Psoas muscle (tissue), 8 donors: ENCODE results near the gene SIPA1L3. TPM values are rescaled to one million over a fixed set of nuclear protein-coding genes. Genes with fewer than 3 reads are reported as not detected.
"Not testable (repeated sequence)": the region's sequence is repeated elsewhere in the genome, so short reads cannot be mapped to it uniquely, and the experiment has no call there.

Source experiments
- ATAC-seq, 4 donors: fragments of 200-7000 bp; cut with Tn5 transposase; one replicate each; pipeline ENCODE4 v1.9.1; 2020; ENCODE audit warnings: moderate library complexity in 3 of 4, mild to moderate bottlenecking in 2 of 4
- DNase-seq, 2 donors: peaks; one replicate each; pipeline ENCODE4 v3.0.0-alpha.2; 2020
- H3K27ac ChIP-seq: fragments of 200-600 bp; one replicate; pipeline ENCODE4 v1.8.0; 2022
- H3K27me3 ChIP-seq, 3 donors: fragments of 200-600 bp in 1 of 3; one replicate each; pipeline versions ENCODE4 v1.6.1 to v1.8.0; 2013 to 2022; ENCODE audit warnings: low read length in 2 of 3, mild to moderate bottlenecking in 2 of 3, moderate library complexity in 1 of 3; ENCODE audit not compliant: insufficient read depth in 3 of 3
- H3K36me3 ChIP-seq, 2 donors: fragments of 200-600 bp in 1 of 2; one replicate each; pipeline versions ENCODE4 v1.6.1 to v1.8.0; 2013 to 2022; ENCODE audit warnings: low read depth in 1 of 2, mild to moderate bottlenecking in 1 of 2, moderate library complexity in 1 of 2; ENCODE audit not compliant: insufficient read depth in 1 of 2
- H3K4me1 ChIP-seq: fragments of 200-600 bp; one replicate; pipeline ENCODE4 v1.8.0; 2022
- H3K4me3 ChIP-seq: fragments of 200-600 bp; one replicate; pipeline ENCODE4 v1.8.0; 2022; ENCODE audit warnings: mild to moderate bottlenecking
- H3K9me3 ChIP-seq: fragments of 200-600 bp; one replicate; pipeline ENCODE4 v1.8.0; 2022
- CTCF ChIP-seq: fragments of 200-600 bp; IDR thresholded peaks from one replicate; pipeline ENCODE4 v1.8.0; 2022; ENCODE audit warnings: antibody characterized with exemption
- WGBS, 3 donors: extraction: QIAGEN DNeasy Blood & Tissue Kit; methylation state at CpG; one replicate each; pipeline versions ENCODE4 v1.1.6 to v1.1.7; 2013; 5-methylcytosine and 5-hydroxymethylcytosine counted together
- intact Hi-C, 2 donors: fragments of 100-400 bp; cut with DNase I; formaldehyde crosslinking; loops; one replicate each; pipeline versions ENCODE4 v1.11.0 to v1.14.2; 2022
- polyA plus RNA-seq, 3 donors: library from polyadenylated mRNA; stranded (reverse); fragments of 200-250 nt; gene quantifications; one replicate each; pipeline ENCODE4 v1.2.3, GENCODE V29; 2013
- total RNA-seq, 4 donors: library from RNA; stranded (reverse); fragmentation: NEBNext Ultra II Directional in 2 of 4; extraction: Animal tissue kit (Norgen Biotek cat#: 25700) in 2 of 4; gene quantifications; one replicate each; pipeline versions ENCODE4 v1.2.1 to v1.2.4, GENCODE V29; 2021 to 2023
- donor health status: healthy with polysubstance abuse.
- donor health status: DM: no; HTN: no; CAD: no; lungs with moderate emphysema.
- donor health status: Bipolar disorder and iron deficiency.
- donor health status: healthy.
- donor health status: DM: yes; HTN: yes; CAD: no.
- donor health status: DM: no; HTN: no; CAD: no.
- donor health status: DM: no; HTN: no; CAD: no.
- donor health status: DM: yes; HTN: yes; CAD: no.

SIPA1L3 gene
- total and polyA plus RNA-seq, 7 donors = 2.9 to 28.2 (median 8.3) TPM

GRCh38 chr19:38224014-38224862 is 317.2 kb downstream of the SIPA1L3 start, which contains the start of gene DPF1:
TSS of gene DPF1 (minus strand) at chr19:38224222. CDS start at chr19:38224142, 80 bp downstream.
- Histone ChIP-seq H3K4me3 (peak within 1 kb of the TSS; percentile 61), H3K36me3 (no peaks in the 10 kb centered on the region), H3K27ac (no peak within 1 kb of the TSS), H3K27me3 (peaks cover 0 to 87% (median 18%) of the 10 kb centered on the region in 3 donors), H3K9me3 (no peaks in the 10 kb centered on the region), H3K4me1 (peaks cover 4% of the 10 kb centered on the region)
- intact Hi-C loops = loop anchor here in 1 of 2 donors (10.0 kb wide), 1 partner anchor 79 kb away; no protein-coding TSS in a partner anchor
- no peak for TF ChIP-seq CTCF
- peak; percentile 65 to 84 (median 74) for ATAC-seq
- WGBS, 3 donors = 4 to 5% (median 5%) methylated on average over 49 to 61 of the region's 61 CpGs
- DNase-seq = peak in 1 of 2 donors; percentile 39

- peaks cover 0 to 88% (median 18%) of the 10 kb centered on the region in 3 donors for H3K27me3 ChIP-seq
- DNase-seq, H3K27ac ChIP-seq, ATAC-seq, H3K4me1 ChIP-seq, H3K9me3 ChIP-seq, H3K36me3 ChIP-seq, H3K4me3 ChIP-seq: not testable (repeated sequence)
- WGBS, 3 donors = 92 to 95% (median 95%) methylated on average over 6 of the region's 6 CpGs
- intact Hi-C loops = loop anchor here (5.0 to 10.0 kb wide), 2 partner anchors 80 to 83 kb away; no protein-coding TSS in a partner anchor
Observed at GRCh38 chr19:38224863-38225218, 317.8 kb downstream of the SIPA1L3 start.

GRCh38 chr19:38227287-38228004 is 320.4 kb downstream of the SIPA1L3 start:
- no peak for TF ChIP-seq CTCF
- DNase-seq (no peak), ATAC-seq (no peak)
- intact Hi-C loops = loop anchor here (5.0 to 10.0 kb wide), 2 partner anchors 83 to 85 kb away; no protein-coding TSS in a partner anchor
- H3K27ac ChIP-seq = no peak overlapping the region
- H3K27me3 ChIP-seq = peaks cover 0 to 90% (median 22%) of the 10 kb centered on the region in 3 donors
- no peaks in the 10 kb centered on the region for H3K36me3 ChIP-seq
- H3K4me3 ChIP-seq = no peak overlapping the region
- H3K4me1 ChIP-seq = peaks cover 4% of the 10 kb centered on the region
- H3K9me3 ChIP-seq = no peaks in the 10 kb centered on the region
- 71 to 75% (median 72%) methylated on average over 11 of the region's 11 CpGs for WGBS, 3 donors

- TF ChIP-seq CTCF = no peak
- intact Hi-C loops = loop anchor here (5.0 to 10.0 kb wide), 2 partner anchors 83 to 86 kb away; no protein-coding TSS in a partner anchor
- no peak for ATAC-seq
Observed at GRCh38 chr19:38228005-38228377, 321.0 kb downstream of the SIPA1L3 start.

More at GRCh38 chr19:38228005-38228377, 321.0 kb downstream of the SIPA1L3 start:
- Histone ChIP-seq H3K4me1 (peaks cover 4% of the 10 kb centered on the region), H3K9me3 (no peaks in the 10 kb centered on the region), H3K4me3 (no peak overlapping the region), H3K27ac (no peak overlapping the region), H3K27me3 (peaks cover 0 to 90% (median 22%) of the 10 kb centered on the region in 3 donors), H3K36me3 (no peaks in the 10 kb centered on the region)
- 25 to 48% (median 36%) methylated on average over 13 to 16 of the region's 16 CpGs for WGBS, 3 donors
- no peak for DNase-seq
